ENCODE data around the gene AGPAT2.

The AGPAT2 gene

DNA sequence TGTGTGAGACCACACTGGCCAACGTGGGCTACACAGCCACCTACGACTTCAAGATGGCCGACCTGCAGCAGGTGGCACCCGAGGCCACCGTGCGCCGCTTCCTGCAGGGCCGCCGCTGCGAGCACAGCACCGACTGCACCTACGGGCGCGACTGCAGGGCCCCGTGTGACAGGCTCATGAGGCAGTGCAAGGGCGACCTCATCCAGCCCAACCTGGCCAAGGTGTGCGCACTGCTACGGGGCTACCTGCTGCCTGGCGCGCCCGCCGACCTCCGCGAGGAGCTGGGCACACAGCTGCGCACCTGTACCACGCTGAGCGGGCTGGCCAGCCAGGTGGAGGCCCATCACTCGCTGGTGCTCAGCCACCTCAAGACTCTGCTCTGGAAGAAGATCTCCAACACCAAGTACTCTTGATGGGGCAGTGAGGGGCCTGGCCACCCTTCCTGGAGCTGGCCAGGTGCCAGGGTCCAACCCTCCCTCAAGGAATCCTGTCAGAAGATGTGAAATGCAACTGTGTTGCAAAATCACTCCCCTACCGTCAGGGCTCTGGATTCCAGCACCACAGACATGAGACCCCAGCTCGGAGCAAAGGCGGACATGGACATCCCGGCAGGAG lies 36.2 kb upstream of the AGPAT2 start:
- Mint-ChIP-seq H3K27me3 (no peaks in the 10 kb centered on the region), H3K27ac (peak overlapping the region in 1 of 2 donors; percentile 33), H3K4me1 (peaks cover 57% of the 10 kb centered on the region), H3K4me3 (peak overlapping the region in 1 of 2 donors; percentile 21), H3K9me3 (no peaks in the 10 kb centered on the region)
- ATAC-seq (no peak), DNase-seq (no peak)

DNA sequence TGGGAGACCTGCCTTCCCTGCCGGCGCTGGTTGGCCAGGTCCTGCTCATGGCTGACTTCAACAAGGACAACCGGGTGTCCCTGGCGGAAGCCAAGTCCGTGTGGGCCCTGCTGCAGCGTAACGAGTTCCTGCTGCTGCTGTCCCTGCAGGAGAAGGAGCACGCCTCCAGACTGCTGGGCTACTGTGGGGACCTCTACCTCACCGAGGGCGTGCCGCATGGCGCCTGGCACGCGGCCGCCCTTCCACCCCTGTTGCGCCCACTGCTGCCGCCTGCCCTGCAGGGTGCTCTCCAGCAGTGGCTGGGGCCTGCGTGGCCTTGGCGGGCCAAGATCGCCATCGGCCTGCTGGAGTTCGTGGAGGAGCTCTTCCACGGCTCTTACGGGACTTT lies 35.7 kb upstream of the AGPAT2 start:
- peak overlapping the region in 1 of 2 donors; percentile 12 for H3K27ac Mint-ChIP-seq
- H3K4me1 Mint-ChIP-seq: peaks cover 59% of the 10 kb centered on the region
- no peaks in the 10 kb centered on the region for H3K9me3 Mint-ChIP-seq
- DNase-seq: no peak
- no peak for ATAC-seq
- no peak overlapping the region for H3K4me3 Mint-ChIP-seq
- H3K27me3 Mint-ChIP-seq: no peaks in the 10 kb centered on the region

DNA sequence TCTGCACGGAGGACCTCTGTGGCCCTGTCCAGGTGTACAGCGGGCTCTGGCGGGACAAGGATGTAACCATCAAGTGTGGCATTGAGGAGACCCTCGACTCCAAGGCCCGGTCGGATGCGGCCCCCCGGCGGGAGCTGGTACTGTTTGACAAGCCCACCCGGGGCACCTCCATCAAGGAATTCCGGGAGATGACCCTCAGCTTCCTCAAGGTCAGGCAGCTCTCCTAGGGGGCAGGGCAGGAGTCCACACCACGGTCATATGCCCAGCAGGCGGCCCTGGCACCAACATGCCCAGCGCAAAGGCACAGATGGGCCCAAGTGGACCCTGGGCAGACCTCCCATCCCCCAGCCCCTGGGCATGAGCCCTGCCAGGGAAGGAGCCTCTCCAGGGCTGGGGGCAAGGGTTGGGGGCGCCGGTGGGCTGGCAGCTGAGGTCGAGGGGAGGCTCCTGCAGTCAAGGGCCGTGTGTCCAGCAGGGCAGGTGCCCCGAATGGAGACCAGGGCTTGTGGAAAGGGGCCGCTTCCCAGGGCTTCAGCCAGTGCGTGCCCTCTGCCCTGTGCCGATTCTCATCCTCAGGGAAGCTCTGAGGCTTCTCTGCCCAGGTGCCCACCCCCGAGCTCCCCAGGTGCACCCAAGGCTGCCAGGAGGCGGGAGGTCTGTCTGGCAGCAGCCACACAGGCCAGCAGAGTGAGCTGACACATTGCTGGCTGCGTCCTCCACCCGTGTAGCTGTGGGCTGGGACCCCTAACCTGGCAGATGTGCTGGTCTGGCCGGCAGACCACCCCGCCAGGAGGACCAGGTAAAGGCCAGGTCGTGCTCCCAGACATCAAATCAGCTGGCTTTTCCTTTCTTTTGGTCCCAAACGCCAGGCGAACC lies 35.1 kb upstream of the AGPAT2 start:
- Mint-ChIP-seq H3K27ac (no peak overlapping the region), H3K27me3 (no peaks in the 10 kb centered on the region), H3K9me3 (no peaks in the 10 kb centered on the region), H3K4me3 (no peak overlapping the region), H3K4me1 (peaks cover 59% of the 10 kb centered on the region)
- DNase-seq (no peak), ATAC-seq (no peak)

DNA sequence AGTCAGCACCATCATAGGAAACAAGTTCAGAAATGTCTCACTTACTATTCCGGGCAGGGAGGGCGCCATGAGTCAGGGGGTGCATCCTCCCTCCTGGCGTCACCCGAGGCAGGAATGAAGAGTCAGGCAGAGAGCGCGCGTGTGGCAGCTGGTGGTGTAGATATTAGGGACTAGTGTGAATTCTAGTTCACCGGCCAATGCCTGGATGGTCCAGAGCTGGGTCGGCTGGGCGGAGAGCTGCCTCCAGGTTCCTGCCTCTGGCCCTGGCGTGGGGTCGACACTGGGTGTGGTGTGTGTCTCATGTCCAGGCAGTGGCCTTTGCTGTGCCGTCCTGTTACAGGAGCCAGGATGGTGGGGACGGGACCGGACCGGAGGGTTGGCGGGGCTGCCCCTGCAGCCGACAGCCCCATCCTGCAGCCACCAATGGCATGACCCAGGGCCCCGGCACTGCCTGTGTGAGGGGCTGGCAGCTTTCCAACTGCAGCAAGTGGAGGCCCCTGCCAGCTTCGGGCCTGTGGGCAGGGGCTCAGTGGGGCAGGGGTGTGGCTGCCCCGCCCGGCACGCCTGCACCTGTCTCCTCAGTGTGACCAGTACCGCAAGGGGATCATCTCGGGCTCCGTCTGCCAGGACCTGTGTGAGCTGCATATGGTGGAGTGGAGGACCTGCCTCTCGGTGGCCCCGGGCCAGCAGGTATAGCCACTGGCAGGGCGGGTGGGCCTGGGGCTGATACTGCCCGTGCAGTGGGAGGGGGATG lies 34.3 kb upstream of the AGPAT2 start:
- Mint-ChIP-seq H3K27ac (peak overlapping the region in 1 of 2 donors; percentile 9), H3K4me3 (no peak overlapping the region), H3K9me3 (no peaks in the 10 kb centered on the region), H3K27me3 (no peaks in the 10 kb centered on the region), H3K4me1 (peaks cover 53% of the 10 kb centered on the region)
- no peak for ATAC-seq
- DNase-seq: no peak

DNA sequence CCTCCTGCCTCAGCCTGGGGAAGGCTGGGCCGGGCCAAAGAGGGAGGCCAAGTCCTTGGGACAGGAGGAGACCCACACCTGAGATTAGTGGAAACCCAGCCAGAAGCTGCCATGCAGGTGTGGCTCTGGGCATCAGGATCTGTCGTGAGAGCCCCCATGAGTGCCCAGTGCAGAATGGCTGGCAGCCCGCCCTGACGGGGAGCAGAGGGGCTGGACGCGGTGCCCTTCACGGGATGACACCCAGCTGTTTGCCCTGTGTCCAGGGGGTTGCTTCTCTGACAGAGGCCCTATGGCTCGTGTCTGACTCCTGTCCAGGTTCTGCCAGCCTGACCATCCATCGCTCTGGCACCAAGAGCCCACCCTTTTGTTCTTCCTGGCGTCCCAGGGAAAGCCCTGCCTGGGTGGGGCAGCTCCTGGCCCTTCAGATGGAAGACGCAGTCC lies 33.7 kb upstream of the AGPAT2 start:
- Mint-ChIP-seq H3K27me3 (peaks cover 4% of the 10 kb centered on the region), H3K27ac (peak overlapping the region in 1 of 2 donors; percentile 9), H3K9me3 (no peaks in the 10 kb centered on the region), H3K4me3 (no peak overlapping the region), H3K4me1 (peaks cover 47% of the 10 kb centered on the region)
- no peak for ATAC-seq
- DNase-seq: no peak

DNA sequence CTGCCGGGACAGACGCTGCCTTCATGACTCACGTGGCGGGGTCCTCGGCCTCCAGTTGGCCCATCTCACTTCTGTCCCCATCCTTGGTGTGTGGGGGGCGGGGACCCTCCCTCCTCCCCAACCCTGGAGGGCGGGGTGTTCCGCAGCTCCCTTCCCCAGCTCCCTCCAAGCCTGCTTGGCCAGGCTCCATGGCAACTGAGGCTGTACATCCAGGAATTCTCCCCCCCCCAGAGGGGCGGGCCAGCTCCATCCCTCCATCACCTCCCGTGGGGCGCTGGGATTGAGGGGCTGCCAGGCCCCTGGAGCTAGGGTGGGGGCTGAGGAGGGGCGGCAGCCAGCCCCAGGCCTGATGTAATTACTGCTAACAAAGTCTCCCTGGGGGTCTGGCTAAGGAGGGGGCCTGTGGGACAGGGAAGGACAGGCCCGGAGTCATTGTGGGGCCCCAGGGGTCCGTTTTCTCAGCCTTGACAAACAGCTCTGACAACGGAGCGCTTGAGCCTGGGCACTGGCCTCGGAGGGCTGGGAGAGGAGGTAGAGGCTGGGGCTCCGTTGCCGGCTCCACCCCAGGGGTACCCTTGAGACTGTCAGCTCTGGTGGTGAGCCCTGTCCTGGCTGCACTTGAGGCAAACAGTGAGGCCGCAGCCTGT lies 33.1 kb upstream of the AGPAT2 start:
- Mint-ChIP-seq H3K9me3 (no peaks in the 10 kb centered on the region), H3K4me3 (no peak overlapping the region), H3K4me1 (peaks cover 42% of the 10 kb centered on the region), H3K27me3 (peaks cover 9% of the 10 kb centered on the region), H3K27ac (peak overlapping the region in 1 of 2 donors; percentile 82)
- ATAC-seq (no peak), DNase-seq (no peak)

DNA sequence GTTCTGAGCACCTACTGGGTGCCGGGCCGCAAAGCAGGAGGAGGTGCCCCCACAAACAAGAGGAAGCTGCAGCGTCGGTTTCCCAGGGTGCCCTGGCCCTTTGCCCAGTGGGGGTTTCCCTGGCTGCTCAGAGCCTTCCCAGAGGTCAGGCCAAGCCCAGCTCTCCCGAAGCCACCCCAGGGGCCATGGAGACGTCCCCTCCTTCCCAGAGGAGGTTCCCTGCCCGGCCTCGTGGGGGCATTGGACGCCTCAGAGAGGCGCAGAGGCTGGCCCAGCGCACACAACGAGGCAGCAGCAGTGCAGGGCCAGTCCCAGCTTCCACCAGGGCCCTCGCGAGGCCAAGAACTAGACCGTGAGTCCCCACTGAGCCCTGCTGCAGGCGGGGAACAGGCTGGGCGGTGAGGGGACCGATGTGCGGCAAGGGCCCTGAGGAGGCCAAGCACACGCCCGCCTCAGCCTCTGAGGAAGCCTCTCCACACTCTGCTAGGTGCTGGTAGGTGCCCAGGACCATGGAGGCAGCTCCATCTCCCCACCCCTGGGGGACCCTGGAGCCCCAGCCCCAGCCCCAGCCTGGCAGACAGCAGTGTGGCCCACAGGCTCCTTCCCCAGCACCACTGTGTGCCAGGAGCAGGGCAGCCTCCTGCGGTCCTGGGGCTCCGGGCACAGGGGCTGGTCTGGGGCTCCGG lies 32.1 kb upstream of the AGPAT2 start:
- Mint-ChIP-seq H3K27me3 (peaks cover 17% of the 10 kb centered on the region), H3K9me3 (no peaks in the 10 kb centered on the region), H3K27ac (no peak overlapping the region), H3K4me3 (no peak overlapping the region), H3K4me1 (peaks cover 31% of the 10 kb centered on the region)
- peak; percentile 30 for ATAC-seq
- no peak for DNase-seq

DNA sequence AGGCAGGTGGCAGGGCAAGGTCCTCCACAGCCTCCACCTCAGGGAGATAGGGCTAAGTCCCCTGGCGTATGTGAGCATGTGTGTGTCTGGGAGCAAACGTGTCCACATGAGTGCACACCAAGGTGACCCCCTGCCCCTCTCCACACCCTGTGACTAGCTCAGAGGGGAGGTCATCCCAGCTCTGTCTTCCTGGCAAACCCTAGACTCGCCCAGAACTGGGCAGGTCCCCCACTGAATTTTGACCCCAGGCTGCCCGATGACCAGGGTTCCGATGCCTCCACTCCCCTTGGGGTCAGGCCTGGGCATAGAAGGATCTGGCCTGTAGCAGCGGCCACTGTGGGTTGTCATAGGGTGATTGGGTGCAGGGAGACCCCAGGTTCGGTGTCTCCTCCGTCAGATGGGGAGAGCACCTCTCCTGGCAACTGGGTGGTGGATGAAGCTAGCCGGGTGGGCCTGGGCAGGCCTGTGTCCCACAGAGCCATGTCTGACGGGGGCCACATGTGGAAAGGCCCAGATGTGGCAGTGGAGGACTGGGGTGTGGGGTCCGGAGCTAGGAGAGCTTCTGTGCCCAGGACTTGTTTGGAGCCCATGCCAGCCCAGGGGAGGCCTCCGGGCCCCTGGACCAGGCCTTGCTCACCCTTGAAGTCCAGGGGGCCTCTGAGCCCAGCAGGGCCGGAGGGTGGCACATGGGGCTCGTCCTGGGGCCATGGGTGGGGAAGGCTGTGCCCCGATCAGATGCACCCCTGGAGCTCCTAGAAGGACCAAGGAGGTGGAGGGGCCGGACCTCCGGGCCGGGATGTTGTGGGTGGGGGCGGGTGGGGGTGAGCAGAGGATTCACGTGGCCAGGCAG lies 31.3 kb upstream of the AGPAT2 start:
- DNase-seq: no peak
- peaks cover 30% of the 10 kb centered on the region for H3K4me1 Mint-ChIP-seq
- no peak overlapping the region for H3K27ac Mint-ChIP-seq
- peaks cover 24% of the 10 kb centered on the region for H3K27me3 Mint-ChIP-seq
- H3K4me3 Mint-ChIP-seq: no peak overlapping the region
- ATAC-seq: peak; percentile 10
- H3K9me3 Mint-ChIP-seq: no peaks in the 10 kb centered on the region

DNA sequence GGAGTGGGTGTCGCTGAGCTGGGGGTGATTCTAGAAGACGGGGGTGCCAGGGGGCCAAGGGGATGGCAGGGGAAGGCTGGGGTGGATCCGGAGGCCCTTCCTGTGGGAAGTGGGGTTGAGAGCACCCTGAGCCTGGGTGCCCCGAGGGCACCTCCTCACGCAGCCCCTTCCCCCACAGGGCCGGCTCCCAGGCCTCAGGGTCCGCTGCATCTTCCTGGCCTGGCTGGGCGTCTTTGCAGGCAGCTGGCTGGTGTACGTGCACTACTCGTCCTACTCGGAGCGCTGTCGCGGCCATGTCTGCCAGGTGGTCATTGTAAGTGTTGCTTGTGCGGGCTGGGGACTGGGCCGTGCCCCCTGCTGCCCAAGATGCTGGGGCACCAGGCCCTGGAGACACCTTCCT lies 30.1 kb upstream of the AGPAT2 start:
- H3K9me3 Mint-ChIP-seq: no peaks in the 10 kb centered on the region
- H3K4me1 Mint-ChIP-seq: peaks cover 29% of the 10 kb centered on the region
- peaks cover 32% of the 10 kb centered on the region for H3K27me3 Mint-ChIP-seq
- no peak for ATAC-seq
- DNase-seq: no peak
- no peak overlapping the region for H3K27ac Mint-ChIP-seq
- H3K4me3 Mint-ChIP-seq: no peak overlapping the region

DNA sequence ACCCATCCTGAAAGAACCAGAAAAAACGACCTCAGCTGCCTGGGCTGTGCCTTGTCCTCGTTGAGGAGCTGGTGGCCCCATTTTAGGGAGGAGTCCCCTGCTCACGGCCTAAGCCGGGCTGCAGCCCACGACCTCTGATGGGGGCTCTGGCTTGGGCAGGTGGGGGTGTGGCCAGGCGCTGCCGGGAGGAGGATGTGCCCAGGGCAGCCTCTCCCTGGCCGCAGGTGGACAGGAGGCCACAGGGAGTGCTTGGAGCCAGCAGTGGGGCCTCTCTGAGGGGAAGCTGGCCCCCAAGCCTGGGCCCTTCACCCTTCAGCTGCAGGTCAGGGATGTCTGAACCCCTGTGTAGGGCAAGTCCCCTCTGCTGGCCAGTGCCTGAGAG lies 27.6 kb upstream of the AGPAT2 start:
- Mint-ChIP-seq H3K4me3 (no peak overlapping the region), H3K27ac (no peak overlapping the region), H3K9me3 (no peaks in the 10 kb centered on the region), H3K27me3 (peaks cover 53% of the 10 kb centered on the region), H3K4me1 (peaks cover 29% of the 10 kb centered on the region)
- no peak for ATAC-seq
- DNase-seq: no peak

DNA sequence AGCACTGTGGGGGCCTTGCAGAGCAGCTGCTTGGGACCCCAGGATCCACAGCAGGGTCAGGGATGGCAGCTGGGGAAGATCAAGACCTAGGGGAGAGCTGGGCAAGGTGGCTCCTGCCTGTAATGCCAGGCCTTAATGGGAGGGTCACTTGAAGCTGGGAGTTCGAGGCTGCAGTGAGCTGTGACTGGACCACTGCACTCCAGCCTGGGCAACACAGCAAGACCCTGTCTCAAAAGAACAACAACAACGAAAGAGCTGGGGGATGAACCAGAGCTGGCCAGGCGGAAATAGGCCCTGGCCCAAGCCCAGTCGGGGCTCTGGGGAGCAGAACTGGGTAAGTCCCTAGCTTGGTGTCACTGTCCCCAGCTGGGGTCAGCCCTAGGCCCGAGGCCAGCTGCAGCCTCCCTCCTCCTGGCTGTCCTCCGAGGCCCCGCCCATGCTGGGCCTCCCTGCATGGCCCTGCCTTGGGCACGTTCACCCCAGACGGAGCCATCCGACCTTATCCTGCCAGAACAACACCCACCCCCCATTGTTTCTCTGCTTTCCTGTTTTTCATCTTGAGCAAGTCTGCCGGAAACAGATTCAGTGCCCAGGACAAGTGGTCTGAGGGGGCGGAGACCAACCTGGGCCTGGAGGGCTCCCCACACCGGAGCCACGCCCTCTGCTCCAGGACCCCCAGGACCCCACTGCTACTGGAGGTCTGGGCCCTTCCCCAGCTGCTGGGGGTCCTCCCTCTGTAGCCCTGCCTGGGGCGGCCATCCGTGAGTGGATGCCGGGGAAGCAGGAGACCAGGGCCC lies 27.0 kb upstream of the AGPAT2 start:
- Mint-ChIP-seq H3K27ac (peak overlapping the region in 1 of 2 donors; percentile 54), H3K27me3 (peaks cover 59% of the 10 kb centered on the region), H3K4me1 (peaks cover 26% of the 10 kb centered on the region), H3K4me3 (peak overlapping the region in 1 of 2 donors; percentile 24), H3K9me3 (no peaks in the 10 kb centered on the region)
- DNase-seq: no peak
- ATAC-seq: no peak

DNA sequence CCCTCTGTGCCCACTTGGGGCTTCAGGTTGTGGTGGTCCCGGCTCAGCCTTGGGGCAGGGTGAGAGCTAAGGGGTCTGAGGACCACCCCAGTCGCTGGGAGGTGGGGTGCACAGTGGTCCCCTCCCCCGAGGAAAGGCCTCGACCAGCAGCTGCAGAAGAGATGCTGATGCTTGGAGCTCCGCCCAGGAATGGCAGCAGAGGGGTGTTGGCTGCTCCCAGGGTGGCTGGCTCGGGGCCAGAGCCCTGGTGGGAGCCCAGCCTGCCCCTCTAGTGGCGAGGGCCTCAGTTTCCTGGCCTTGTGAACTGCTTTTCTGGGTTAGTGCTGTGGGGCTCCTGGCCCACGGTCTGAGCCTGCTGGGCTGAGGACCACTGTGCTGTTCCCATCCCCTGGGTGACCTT lies 26.3 kb upstream of the AGPAT2 start:
- H3K4me3 Mint-ChIP-seq: peak overlapping the region in 1 of 2 donors; percentile 24
- H3K27ac Mint-ChIP-seq: no peak overlapping the region
- H3K27me3 Mint-ChIP-seq: peaks cover 66% of the 10 kb centered on the region
- peaks cover 21% of the 10 kb centered on the region for H3K4me1 Mint-ChIP-seq
- DNase-seq (no peak), ATAC-seq (no peak)
- no peaks in the 10 kb centered on the region for H3K9me3 Mint-ChIP-seq

DNA sequence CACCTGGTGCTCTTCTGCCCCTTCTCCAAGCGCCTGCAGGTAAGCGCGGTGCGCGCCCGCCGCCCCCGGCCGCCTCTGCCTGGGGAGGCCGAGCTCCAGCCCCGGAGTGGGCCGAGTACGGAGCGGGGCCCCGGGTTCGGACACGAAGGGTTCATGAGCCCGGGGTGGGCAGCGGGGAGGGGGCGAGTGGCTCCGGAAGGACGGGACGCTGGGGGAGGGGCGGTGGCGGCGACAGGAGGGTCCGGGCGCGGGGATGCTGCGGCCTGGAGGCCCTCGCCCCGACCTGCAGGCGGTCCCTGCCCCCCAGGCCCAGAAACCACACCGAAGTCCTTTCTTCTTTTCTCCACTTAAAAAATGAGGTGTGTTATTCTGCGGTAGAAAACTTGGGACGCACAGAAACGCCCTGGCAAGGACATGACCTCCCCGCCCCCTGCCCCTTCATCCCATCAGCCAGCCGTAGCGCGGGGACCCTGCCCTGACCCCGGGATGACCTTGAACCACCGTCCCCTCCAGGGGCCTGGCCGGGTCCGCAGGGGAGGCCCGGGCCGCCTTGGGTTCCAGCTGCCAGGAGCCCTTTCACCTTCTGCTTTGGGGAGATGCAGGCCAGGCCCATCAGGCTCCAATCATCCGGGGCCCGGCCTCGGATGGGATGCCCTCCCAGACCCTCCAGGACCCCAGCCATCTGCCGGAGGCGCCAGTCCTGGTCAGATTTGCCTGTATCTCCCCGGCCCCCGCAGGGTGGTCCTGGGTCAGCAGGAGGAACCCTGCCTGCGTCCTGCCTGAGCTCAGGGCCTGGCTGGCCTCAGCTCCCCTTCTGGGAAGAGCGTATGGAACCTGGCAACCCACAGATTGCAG lies 25.7 kb upstream of the AGPAT2 start:
- H3K4me3 Mint-ChIP-seq: peak overlapping the region in 1 of 2 donors; percentile 57
- H3K4me1 Mint-ChIP-seq: peaks cover 18% of the 10 kb centered on the region
- DNase-seq (no peak), ATAC-seq (peak; percentile 11)
- no peak overlapping the region for H3K27ac Mint-ChIP-seq
- H3K9me3 Mint-ChIP-seq: no peaks in the 10 kb centered on the region
- H3K27me3 Mint-ChIP-seq: peaks cover 71% of the 10 kb centered on the region
